ENCODE measurements around the gene AP2A1. TPM values are rescaled to one million over a fixed set of nuclear protein-coding genes. Genes with fewer than 3 reads are reported as not detected.

The AP2A1 gene
- total and polyA plus RNA-seq, 2 donors (not counting 1 experiment from before 2014, with no cell fraction given) = 48.4 to 56.9 TPM

- Histone ChIP-seq H3K27me3 (replicated peaks in 1 of 4; ENCODE audit: control extremely low read depth in 1 of 4, control insufficient read depth in 3 of 4, insufficient read depth in 4 of 4, low read length in 3 of 4) (no peaks in the 10 kb centered on the region), H4K20me1 (ENCODE audit: control insufficient read depth, insufficient read depth, low read length, poor library complexity, severe bottlenecking) (peaks cover 40% of the 10 kb centered on the region), H3K9me3 (ENCODE audit: control extremely low read depth in 1 of 3, control insufficient read depth in 2 of 3, insufficient read depth in 1 of 3, low read length in 2 of 3) (peaks cover 0 to 2% (median 0%) of the 10 kb centered on the region in 3 donors), H3K79me2 (ENCODE audit: control insufficient read depth, insufficient read depth, low read length) (peaks cover 31% of the 10 kb centered on the region), H3K4me1 (ENCODE audit: control insufficient read depth in 2 of 2, insufficient read depth in 2 of 2, low read length in 2 of 2) (no peaks in the 10 kb centered on the region), H3K9ac (ENCODE audit: low read length) (no peak overlapping the region), H3K4me2 (replicated peaks; ENCODE audit: low read depth, low read length, poor library complexity, severe bottlenecking) (no peak overlapping the region), H2AFZ (ENCODE audit: insufficient read depth, low read depth, low read length, poor library complexity, severe bottlenecking) (no peak overlapping the region), H3K4me3 (ENCODE audit: control extremely low read depth in 1 of 5, extremely low read depth in 1 of 5, insufficient read depth in 1 of 5, low read depth in 2 of 5, low read length in 4 of 5) (no peak overlapping the region), H3K27ac (ENCODE audit: low read length in 2 of 2) (no peak overlapping the region), H3K36me3 (replicated peaks in 1 of 2; ENCODE audit: control extremely low read depth in 1 of 2, control insufficient read depth in 1 of 2, extremely low read depth in 1 of 2, insufficient read depth in 2 of 2, low read length in 1 of 2) (peaks cover 0 to 91% of the 10 kb centered on the region in 2 experiments)
- no peaks in the 10 kb centered on the region for H3K9me3 Mint-ChIP-seq (ENCODE audit: insufficient read depth)
- intact Hi-C loops (cut with micrococcal nuclease) = no loop called here
- no peak overlapping the region for H3K27ac Mint-ChIP-seq
- ChIA-PET CTCF (no interaction called here), POLR2A (interaction anchor here (0.7 kb wide), 1 partner anchor 24 kb away, joined by 3 read pairs; no protein-coding TSS in a partner anchor)
- no peak for DNase-seq
- H3K27me3 Mint-ChIP-seq = no peaks in the 10 kb centered on the region
- no peak overlapping the region for H3K4me3 Mint-ChIP-seq
- 93% methylated on average over 7 of the region's 9 CpGs for WGBS (ENCODE audit: insufficient coverage)
- no peak for ATAC-seq (ENCODE audit: low read depth)
- no peaks in the 10 kb centered on the region for H3K4me1 Mint-ChIP-seq
- TF ChIP-seq CTCF (IDR thresholded peaks at IDR 0.05) = no peak
- TF ChIP-seq EZH2 (IDR thresholded peaks at IDR 0.05; ENCODE audit: borderline replicate concordance, insufficient read depth, low read depth, low read length, poor library complexity, severe bottlenecking) = no peak
These were observed 65.8 kb downstream of the AP2A1 start for GRCh38 chr19:49832556-49832955.

- Histone ChIP-seq H3K27me3 (replicated peaks in 1 of 4; ENCODE audit: control extremely low read depth in 1 of 4, control insufficient read depth in 3 of 4, insufficient read depth in 4 of 4, low read length in 3 of 4) (no peaks in the 10 kb centered on the region), H3K36me3 (replicated peaks in 1 of 2; ENCODE audit: control extremely low read depth in 1 of 2, control insufficient read depth in 1 of 2, extremely low read depth in 1 of 2, insufficient read depth in 2 of 2, low read length in 1 of 2) (peaks cover 0 to 94% of the 10 kb centered on the region in 2 experiments), H3K4me1 (ENCODE audit: control insufficient read depth in 2 of 2, insufficient read depth in 2 of 2, low read length in 2 of 2) (no peaks in the 10 kb centered on the region), H3K9ac (ENCODE audit: low read length) (no peak overlapping the region), H4K20me1 (ENCODE audit: control insufficient read depth, insufficient read depth, low read length, poor library complexity, severe bottlenecking) (peaks cover 30% of the 10 kb centered on the region), H3K4me2 (replicated peaks; ENCODE audit: low read depth, low read length, poor library complexity, severe bottlenecking) (no peak overlapping the region), H3K9me3 (ENCODE audit: control extremely low read depth in 1 of 3, control insufficient read depth in 2 of 3, insufficient read depth in 1 of 3, low read length in 2 of 3) (no peaks in the 10 kb centered on the region), H3K4me3 (ENCODE audit: control extremely low read depth in 1 of 5, extremely low read depth in 1 of 5, insufficient read depth in 1 of 5, low read depth in 2 of 5, low read length in 4 of 5) (no peak overlapping the region), H2AFZ (ENCODE audit: insufficient read depth, low read depth, low read length, poor library complexity, severe bottlenecking) (no peak overlapping the region), H3K79me2 (ENCODE audit: control insufficient read depth, insufficient read depth, low read length) (peaks cover 22% of the 10 kb centered on the region), H3K27ac (ENCODE audit: low read length in 2 of 2) (no peak overlapping the region)
- no peak overlapping the region for H3K4me3 Mint-ChIP-seq
- no peak overlapping the region for H3K27ac Mint-ChIP-seq
- WGBS (ENCODE audit: insufficient coverage) = 94% methylated on average over 7 of the region's 7 CpGs
- CTCF ChIA-PET = no interaction called here
- intact Hi-C loops (cut with micrococcal nuclease) = no loop called here
- no peaks in the 10 kb centered on the region for H3K9me3 Mint-ChIP-seq (ENCODE audit: insufficient read depth)
- H3K27me3 Mint-ChIP-seq = no peaks in the 10 kb centered on the region
- H3K4me1 Mint-ChIP-seq = no peaks in the 10 kb centered on the region
- no peak for DNase-seq
- POLR2A ChIA-PET = interaction anchor here (0.6 to 1.0 kb wide), 2 partner anchors 10 kb away, joined by 3 to 4 read pairs; no protein-coding TSS in a partner anchor
- no peak for ATAC-seq (ENCODE audit: low read depth)
- TF ChIP-seq EZH2 (IDR thresholded peaks at IDR 0.05; ENCODE audit: borderline replicate concordance, insufficient read depth, low read depth, low read length, poor library complexity, severe bottlenecking) = no peak
- TF ChIP-seq CTCF (IDR thresholded peaks at IDR 0.05) = no peak
These were observed 66.8 kb downstream of the AP2A1 start for GRCh38 chr19:49833599-49833998.
